DND-41 (cell line): Measurements from ENCODE around the gene ITGA2B.

Source experiments
- CTCF ChIP-seq: IDR thresholded peaks from 2 replicates; pipeline ENCODE4 v1.5.1; 2012; ENCODE audit warnings: borderline replicate concordance, low read length, moderate library complexity, mild to moderate bottlenecking; ENCODE audit not compliant: poor library complexity, severe bottlenecking; ENCODE audit errors: extremely low read depth
- EZH2 ChIP-seq: IDR thresholded peaks from 3 replicates; pipeline ENCODE4 v1.6.1; 2012; ENCODE audit warnings: borderline replicate concordance, low read depth, mild to moderate bottlenecking, moderate library complexity, low read length, inconsistent platforms; ENCODE audit not compliant: severe bottlenecking

GRCh38 chr17:44417553-44417952 is 28.1 kb upstream of the ITGA2B start:
- TF ChIP-seq CTCF (no peak), EZH2 (no peak)
